H1 (cell line): ENCODE results near the gene TMEM117. TPM values are rescaled to one million over a fixed set of nuclear protein-coding genes. Genes with fewer than 3 reads are reported as not detected.

ENCODE experiments used
- CTCF ChIA-PET: fragments of 300-600 bp; sonication (Branson Sonifier 250); formaldehyde crosslinking; loops from one replicate; lab custom pipeline; 2021; ENCODE audit not compliant: partially characterized antibody; lab: Charles Lee
- POLR2A ChIA-PET: fragments of 300-600 bp; sonication (Branson Sonifier 250); formaldehyde crosslinking; loops from one replicate; lab custom pipeline; 2021; ENCODE audit warnings: inconsistent platforms; ENCODE audit not compliant: partially characterized antibody; lab: Charles Lee
- DNase-seq, 2 experiments: peaks; one replicate each; pipeline versions ENCODE4 v3.0.0 to v3.0.0-alpha.2; 2010 to 2022; ENCODE audit warnings: low spot score in 2 of 2, low read depth in 1 of 2, mixed read lengths in 1 of 2
- FAIRE-seq: peaks from 2 replicates; lab custom pipeline; 2011; peaks lifted over from hg19 to GRCh38; lab: Jason Lieb, UNC
- H2AFZ ChIP-seq: 2 replicates; pipeline ENCODE4 v1.8.1; 2012; ENCODE audit warnings: low read length, inconsistent platforms
- H2AK5ac ChIP-seq: 2 replicates; pipeline ENCODE4 v1.6.1; 2013; ENCODE audit warnings: low read depth, low read length
- H2BK120ac ChIP-seq: replicated peaks from 2 replicates; pipeline ENCODE3; 2013; ENCODE audit warnings: low read depth, low read length, inconsistent platforms
- H2BK12ac ChIP-seq: 2 replicates; pipeline ENCODE4 v1.6.1; 2013; ENCODE audit warnings: low read depth, low read length
- H2BK15ac ChIP-seq: 2 replicates; pipeline ENCODE4 v1.6.1; 2013; ENCODE audit warnings: low read length
- H2BK20ac ChIP-seq: 2 replicates; pipeline ENCODE4 v1.6.1; 2013; ENCODE audit warnings: low read length
- H2BK5ac ChIP-seq: 2 replicates; pipeline ENCODE4 v1.6.1; 2013; ENCODE audit warnings: low read depth, low read length
- H3K14ac ChIP-seq: 2 replicates; pipeline ENCODE4 v1.6.1; 2013; ENCODE audit warnings: inconsistent platforms; ENCODE audit not compliant: insufficient read length
- H3K18ac ChIP-seq: 2 replicates; pipeline ENCODE4 v1.6.1; 2013; ENCODE audit warnings: low read length; ENCODE audit errors: extremely low read depth
- H3K23ac ChIP-seq: 2 replicates; pipeline ENCODE4 v1.6.1; 2013; ENCODE audit warnings: inconsistent platforms; ENCODE audit not compliant: insufficient read length
- H3K23me2 ChIP-seq: 2 replicates; pipeline ENCODE4 v1.6.1; 2013; ENCODE audit warnings: low read depth, low read length
- H3K27ac ChIP-seq: 2 replicates; pipeline ENCODE4 v1.6.1; 2011; ENCODE audit warnings: low read depth, low read length, inconsistent platforms
- H3K27me3 ChIP-seq, 4 experiments: replicated peaks in 1 of 4; 1 replicate in 1 of 4; 2 replicates in 3 of 4; pipeline versions ENCODE4 v1.6.1 to v1.8.1; 2011 to 2013; ENCODE audit warnings: low read length in 3 of 4, mild to moderate bottlenecking in 3 of 4, inconsistent platforms in 2 of 4, mixed read lengths in 2 of 4, moderate library complexity in 1 of 4; ENCODE audit not compliant: control insufficient read depth in 3 of 4, insufficient read depth in 3 of 4; ENCODE audit errors: extremely low read depth in 1 of 4
- H3K36me3 ChIP-seq, 4 experiments: 2 replicates each; pipeline versions ENCODE4 v1.6.1 to v1.8.1; 2011 to 2013; ENCODE audit warnings: mild to moderate bottlenecking in 4 of 4, low read length in 3 of 4, moderate library complexity in 2 of 4, control low read depth in 1 of 4, inconsistent platforms in 1 of 4; ENCODE audit not compliant: insufficient read depth in 4 of 4, control insufficient read depth in 2 of 4
- H3K4ac ChIP-seq: replicated peaks from 2 replicates; pipeline ENCODE3; 2013; ENCODE audit warnings: low read length, low read depth, mixed read lengths, inconsistent platforms; ENCODE audit not compliant: insufficient read length
- H3K4me1 ChIP-seq, 4 experiments: replicated peaks in 1 of 4; 1 replicate in 1 of 4; 2 replicates in 3 of 4; pipeline versions ENCODE4 v1.6.1 to v1.8.1; 2011 to 2013; ENCODE audit warnings: low read length in 3 of 4, inconsistent platforms in 2 of 4, mixed read lengths in 1 of 4; ENCODE audit not compliant: insufficient read depth in 4 of 4, control insufficient read depth in 3 of 4
- H3K4me2 ChIP-seq, 2 experiments: 2 replicates each; pipeline versions ENCODE4 v1.6.1 to v1.8.1; 2011 to 2013; ENCODE audit warnings: low read depth in 2 of 2, low read length in 2 of 2, control low read depth in 1 of 2, inconsistent platforms in 1 of 2, mild to moderate bottlenecking in 1 of 2; ENCODE audit not compliant: insufficient read depth in 1 of 2
- H3K4me3 ChIP-seq, 4 experiments: fragments of 200-600, 300-600 bp in 1 of 4; sonication (generic), shearing (Covaris generic), sonication (Bioruptor Twin) in 1 of 4; 2 replicates each; pipeline versions ENCODE4 v1.5.1 to v1.8.1; 2011 to 2016; ENCODE audit warnings: low read length in 4 of 4, low read depth in 3 of 4, control low read depth in 2 of 4, inconsistent platforms in 2 of 4, mild to moderate bottlenecking in 2 of 4, mixed read lengths in 1 of 4, moderate library complexity in 1 of 4; ENCODE audit not compliant: insufficient read depth in 2 of 4; ENCODE audit errors: extremely low read depth in 1 of 4
- H3K56ac ChIP-seq: replicated peaks from 2 replicates; pipeline ENCODE3; 2013; ENCODE audit warnings: low read depth, mild to moderate bottlenecking, mixed read lengths, low read length, inconsistent platforms; ENCODE audit not compliant: insufficient read length
- H3K79me1 ChIP-seq: 2 replicates; pipeline ENCODE4 v1.6.1; 2013; ENCODE audit warnings: low read depth, low read length, control low read depth
- H3K79me2 ChIP-seq, 2 experiments: 2 replicates each; pipeline versions ENCODE4 v1.6.1 to v1.8.1; 2012 to 2013; ENCODE audit warnings: low read length in 2 of 2, mild to moderate bottlenecking in 2 of 2, inconsistent platforms in 1 of 2; ENCODE audit not compliant: insufficient read depth in 2 of 2, control insufficient read depth in 1 of 2
- H3K9ac ChIP-seq, 4 experiments: replicated peaks in 1 of 4; 1 replicate in 1 of 4; 2 replicates in 3 of 4; pipeline versions ENCODE4 v1.6.1 to v1.8.1; 2011 to 2013; ENCODE audit warnings: low read depth in 3 of 4, low read length in 3 of 4, control low read depth in 2 of 4, mild to moderate bottlenecking in 2 of 4, moderate library complexity in 2 of 4, inconsistent platforms in 1 of 4; ENCODE audit errors: extremely low read depth in 1 of 4
- H3K9me3 ChIP-seq, 2 experiments: 2 replicates each; pipeline versions ENCODE4 v1.6.1 to v1.8.1; 2012 to 2013; ENCODE audit warnings: mild to moderate bottlenecking in 2 of 2, moderate library complexity in 2 of 2, control low read depth in 1 of 2, inconsistent platforms in 1 of 2, low read depth in 1 of 2, low read length in 1 of 2, mixed read lengths in 1 of 2; ENCODE audit not compliant: insufficient read depth in 2 of 2
- H4K20me1 ChIP-seq, 2 experiments: replicated peaks in 1 of 2; 2 replicates each; pipeline versions ENCODE3 to v1.8.1; 2011 to 2013; ENCODE audit warnings: inconsistent platforms in 2 of 2, low read length in 2 of 2, mild to moderate bottlenecking in 1 of 2; ENCODE audit not compliant: insufficient read depth in 2 of 2, control insufficient read depth in 1 of 2
- H4K5ac ChIP-seq: 2 replicates; pipeline ENCODE4 v1.6.1; 2013; ENCODE audit warnings: low read length, low read depth, mixed read lengths, inconsistent platforms; ENCODE audit not compliant: insufficient read length
- H4K8ac ChIP-seq: 2 replicates; pipeline ENCODE4 v1.8.0; 2013; ENCODE audit warnings: mild to moderate bottlenecking, moderate library complexity, low read length, inconsistent platforms; ENCODE audit not compliant: insufficient read depth; ENCODE audit errors: extremely low read depth
- H4K91ac ChIP-seq: replicated peaks from 2 replicates; pipeline ENCODE3; 2013; ENCODE audit warnings: low read length, mixed read lengths, inconsistent platforms; ENCODE audit not compliant: insufficient read length
- CBX5 ChIP-seq: fragments of 300-800, 300-1000 bp; sonication (generic); IDR thresholded peaks from 2 replicates; pipeline ENCODE4 v1.7.1; 2016; ENCODE audit warnings: antibody characterized with exemption, low read length, low read depth
- GABPA ChIP-seq: IDR thresholded peaks from 2 replicates; pipeline ENCODE4 v1.6.1; 2011; ENCODE audit warnings: mild to moderate bottlenecking, low read length, moderate library complexity, borderline replicate concordance; ENCODE audit not compliant: insufficient read depth
- JUN ChIP-seq: IDR thresholded peaks from 2 replicates; pipeline ENCODE4 v1.6.1; 2011; ENCODE audit warnings: low read depth, mild to moderate bottlenecking, improper control_type of control experiment, low read length
- KDM4A ChIP-seq: IDR thresholded peaks from one replicate; pipeline ENCODE4 v1.7.1; 2012; ENCODE audit warnings: low read depth, mild to moderate bottlenecking, moderate library complexity, low read length, inconsistent platforms; ENCODE audit not compliant: severe bottlenecking
- MAFK ChIP-seq: IDR thresholded peaks from 2 replicates; pipeline ENCODE4 v1.6.1; 2012; ENCODE audit warnings: low read depth, mild to moderate bottlenecking, improper control_type of control experiment, low read length
- SP4 ChIP-seq: IDR thresholded peaks from 2 replicates; pipeline ENCODE4 v1.6.1; 2012; ENCODE audit warnings: low read length, inconsistent platforms
- SRF ChIP-seq: IDR thresholded peaks from 2 replicates; pipeline ENCODE4 v1.6.1; 2011; ENCODE audit warnings: mild to moderate bottlenecking, low read depth, low read length, moderate library complexity
- TAF7 ChIP-seq: optimal IDR thresholded peaks from 2 replicates; pipeline ENCODE3; 2011; ENCODE audit warnings: low read depth, mild to moderate bottlenecking, inconsistent platforms, low read length, moderate library complexity, borderline replicate concordance
- WGBS, 2 experiments: shearing (Covaris generic) in 1 of 2; methylation state at CpG; one replicate each; pipeline versions ENCODE4 v1.1.6 to v1.1.7; 2013 to 2015; ENCODE audit warnings: low lambda C conversion rate in 2 of 2, mixed read lengths in 2 of 2, inconsistent platforms in 1 of 2, low coverage in 1 of 2, missing lambda C conversion rate in 1 of 2; ENCODE audit not compliant: insufficient replicate concordance in 2 of 2, insufficient coverage in 1 of 2, insufficient read length in 1 of 2; ENCODE audit errors: extremely low coverage in 1 of 2, missing lambda C conversion rate in 1 of 2; 5-methylcytosine and 5-hydroxymethylcytosine counted together
- polyA plus RNA-seq, 7 experiments: library from polyadenylated mRNA; depleted of rRNA in 3 of 7; stranded (reverse) in 5 of 7; unstranded in 2 of 7; fragments of >200 nt in 5 of 7; fragments of 200-250 nt in 2 of 7; gene quantifications; 1 replicate in 5 of 7; 2 replicates in 1 of 7; 4 replicates in 1 of 7; pipeline versions ENCODE4 v1.2.1 to v1.2.3, GENCODE V29; 2011 to 2013; ENCODE audit warnings: missing spikeins in 2 of 7, mixed read lengths in 2 of 7
- total RNA-seq: library from RNA; stranded (reverse); fragmentation: NEBNext Ultra II Directional; extraction: Animal tissue kit (Norgen Biotek cat#: 25700); gene quantifications from 2 replicates; pipeline ENCODE4 v1.2.1, GENCODE V29; 2021
- TF ChIP-seq, protein P1 (sequence below): IDR thresholded peaks from 2 replicates; pipeline ENCODE4 v1.6.1; 2012; ENCODE audit warnings: inconsistent platforms

TMEM117 gene
- total and polyA plus RNA-seq, 2 of the 8 experiments (the other 6 are each of a cell fraction or from before 2014, with no cell fraction given): 0.80 to 1.4 TPM

DNA sequence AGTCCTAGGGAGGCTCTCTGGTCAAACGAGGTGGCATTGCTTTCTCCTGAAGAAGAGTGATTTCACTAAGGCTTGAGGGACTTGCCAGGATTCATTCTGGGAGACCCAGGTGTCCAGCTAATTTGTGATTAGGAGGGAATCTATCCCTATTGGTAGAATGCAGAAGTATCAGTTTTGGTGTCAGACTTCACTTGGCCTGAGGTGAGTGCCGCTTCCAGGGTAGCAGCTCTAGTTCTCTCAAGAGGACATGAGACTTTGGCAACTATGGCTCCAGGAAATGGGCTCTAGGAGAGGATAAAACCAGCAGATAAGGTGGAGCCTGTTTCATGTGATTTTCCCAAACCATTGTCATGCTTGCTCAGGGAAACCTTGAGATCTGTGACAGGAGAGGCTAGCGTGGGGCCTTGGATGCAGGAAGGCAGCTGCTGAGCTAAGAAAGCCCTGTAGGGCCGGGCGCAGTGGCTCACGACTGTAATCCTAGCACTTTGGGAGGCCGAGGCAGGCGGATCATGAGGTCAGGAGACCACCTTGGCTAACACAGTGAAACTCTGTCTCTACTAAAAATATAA, 11.6 kb upstream of the TMEM117 start:
- no peak for TF ChIP-seq SP4
- no peak for TF ChIP-seq SRF
- TF ChIP-seq JUN: no peak
- no peak for TF ChIP-seq TAF7
- TF ChIP-seq, protein P1, sequence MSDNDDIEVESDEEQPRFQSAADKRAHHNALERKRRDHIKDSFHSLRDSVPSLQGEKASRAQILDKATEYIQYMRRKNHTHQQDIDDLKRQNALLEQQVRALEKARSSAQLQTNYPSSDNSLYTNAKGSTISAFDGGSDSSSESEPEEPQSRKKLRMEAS: no peak
- no peak for TF ChIP-seq MAFK
- no peak for TF ChIP-seq GABPA
- TF ChIP-seq KDM4A: no peak
- TF ChIP-seq CBX5: no peak
- Histone ChIP-seq H4K8ac (no peak overlapping the region), H3K56ac (no peak overlapping the region), H3K14ac (no peak overlapping the region), H3K27ac (no peak overlapping the region), H3K23me2 (no peaks in the 10 kb centered on the region), H3K4me1 (no peaks in the 10 kb centered on the region), H4K20me1 (no peaks in the 10 kb centered on the region), H3K4me3 (no peak overlapping the region), H4K91ac (no peak overlapping the region), H3K4me2 (no peak overlapping the region), H2BK15ac (no peak overlapping the region), H3K36me3 (no peaks in the 10 kb centered on the region), H3K23ac (no peak overlapping the region), H2BK5ac (peak overlapping the region; percentile 60; the same call in 1 of the 2 replicates), H3K79me1 (no peaks in the 10 kb centered on the region), H2BK20ac (peak overlapping the region; percentile 93; the same call in 1 of the 2 replicates), H3K79me2 (no peaks in the 10 kb centered on the region), H3K9me3 (no peaks in the 10 kb centered on the region), H2AK5ac (no peak overlapping the region), H2BK12ac (peak overlapping the region; percentile 92; the same call in 1 of the 2 replicates), H2BK120ac (no peak overlapping the region), H3K4ac (no peak overlapping the region), H2AFZ (no peak overlapping the region), H4K5ac (no peak overlapping the region), H3K9ac (no peak overlapping the region), H3K18ac (no peak overlapping the region), H3K27me3 (no peaks in the 10 kb centered on the region)
- 83% methylated on average over 8 of the region's 8 CpGs; no CpG with 5 or more reads in 1 of the 2 experiments for WGBS, 2 experiments
- FAIRE-seq (no peak), DNase-seq (no peak)
- CTCF ChIA-PET: interaction anchor here (1.0 to 1.4 kb wide), 2 partner anchors 58 to 335 kb away, joined by 3 to 6 read pairs; no protein-coding TSS in a partner anchor
- POLR2A ChIA-PET: interaction anchor here (0.8 to 2.9 kb wide), 2 partner anchors 9 to 19 kb away, joined by 3 to 15 read pairs; partner anchors contain the start of gene TWF1
